GM18508 (cell line): ENCODE results near the gene ADAMTS13.
"Not testable (repeated sequence)": the region's sequence is repeated elsewhere in the genome, so short reads cannot be mapped to it uniquely, and the experiment has no call there.

Experiments
- ATAC-seq: cut with Tn5 transposase; IDR thresholded peaks from one replicate; pipeline ENCODE4 v1.9.1; 2021; ENCODE audit warnings: moderate number of reproducible peaks; ENCODE audit not compliant: insufficient read depth, unreplicated experiment

ADAMTS13 gene

DNA sequence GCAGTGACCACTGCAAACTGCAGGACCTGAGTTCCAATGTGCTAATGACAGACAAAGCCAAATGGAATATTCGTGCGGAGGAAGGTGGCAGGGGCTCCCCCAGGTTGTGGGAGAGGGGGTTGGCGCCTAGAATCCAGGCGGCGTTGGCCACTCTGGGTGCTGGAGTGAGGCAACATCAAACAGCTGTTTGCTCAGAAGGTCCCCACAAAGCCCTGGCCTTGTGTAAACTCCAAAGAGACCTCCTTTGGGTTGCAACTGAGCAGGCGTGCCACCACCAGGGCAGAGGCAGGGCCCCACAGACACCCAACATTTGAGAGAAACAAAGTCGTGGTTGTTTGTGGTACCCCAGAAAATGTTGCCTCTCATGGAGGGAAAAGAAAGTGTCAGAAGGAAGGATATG lies 31.5 kb upstream of the ADAMTS13 start:
- ATAC-seq: no peak

- not testable (repeated sequence) for ATAC-seq
These were observed 30.7 kb upstream of the ADAMTS13 start for GRCh38 chr9:133391449-133391848.

DNA sequence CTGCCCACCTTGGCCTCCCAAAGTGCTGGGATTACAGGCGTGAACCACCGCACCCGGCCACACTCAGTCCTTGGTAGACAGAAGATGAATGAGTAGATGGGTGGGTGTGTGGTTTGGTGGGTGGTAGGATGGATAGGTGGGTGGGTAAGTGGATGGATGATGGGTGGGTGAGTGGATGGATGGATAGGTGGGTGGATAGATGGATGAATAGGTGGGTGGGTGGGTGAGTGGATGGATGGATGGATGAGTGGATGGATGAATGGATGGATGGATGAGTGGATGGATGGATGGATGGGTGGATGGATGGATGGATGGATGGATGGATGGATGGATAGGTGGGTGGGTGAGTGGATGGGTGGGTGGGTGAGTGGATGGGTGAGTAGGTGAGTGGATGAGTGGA lies 29.9 kb upstream of the ADAMTS13 start:
- not testable (repeated sequence) for ATAC-seq

DNA sequence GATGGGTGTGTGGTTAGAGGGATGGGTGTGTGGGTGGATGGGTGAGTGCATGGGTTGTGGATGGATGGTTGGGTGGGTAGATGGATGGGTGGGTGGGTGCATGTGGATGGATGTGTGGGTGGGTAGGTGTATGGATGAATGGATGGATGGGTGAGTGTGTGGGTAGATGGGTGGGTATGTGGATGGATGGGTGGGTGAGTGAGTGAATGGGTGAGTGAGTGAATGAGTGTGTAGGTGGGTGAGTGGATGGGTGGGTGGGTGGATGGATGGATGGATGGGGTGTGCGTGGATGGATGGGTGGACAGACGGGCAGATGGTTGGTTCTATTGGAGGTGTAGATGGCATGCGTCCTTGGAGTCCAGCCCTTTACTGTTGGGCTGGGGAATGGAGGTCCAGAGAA lies 28.8 kb upstream of the ADAMTS13 start:
- no peak for ATAC-seq

DNA sequence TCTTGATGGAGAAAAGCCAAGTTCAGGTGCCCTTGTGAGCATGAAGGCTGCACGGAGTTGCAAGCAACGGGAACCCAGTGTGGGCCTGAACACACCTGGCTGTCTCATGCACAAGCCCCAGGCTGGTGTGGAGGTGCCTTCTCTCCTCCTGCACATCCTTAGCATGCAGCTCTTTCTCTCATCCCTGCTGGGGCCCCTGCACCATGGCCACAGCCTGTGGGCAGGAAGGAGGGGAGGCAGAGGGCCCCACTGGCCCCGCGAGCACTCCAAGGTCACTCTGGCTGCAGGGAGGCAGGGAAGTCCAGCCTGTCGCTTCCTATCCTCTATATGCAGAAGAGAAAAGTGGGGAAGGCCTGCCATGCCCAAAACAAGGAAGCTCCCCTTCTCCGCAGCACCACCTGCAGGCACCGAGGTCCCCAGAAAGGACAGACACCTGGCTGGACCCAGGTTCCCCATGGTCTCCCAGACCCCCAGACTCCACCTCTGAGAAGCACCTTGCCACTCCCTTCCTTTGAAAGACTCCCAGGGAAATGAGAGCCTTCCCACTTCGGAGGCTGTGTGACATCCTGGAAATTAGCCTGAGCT lies 27.4 kb upstream of the ADAMTS13 start:
- ATAC-seq: no peak

DNA sequence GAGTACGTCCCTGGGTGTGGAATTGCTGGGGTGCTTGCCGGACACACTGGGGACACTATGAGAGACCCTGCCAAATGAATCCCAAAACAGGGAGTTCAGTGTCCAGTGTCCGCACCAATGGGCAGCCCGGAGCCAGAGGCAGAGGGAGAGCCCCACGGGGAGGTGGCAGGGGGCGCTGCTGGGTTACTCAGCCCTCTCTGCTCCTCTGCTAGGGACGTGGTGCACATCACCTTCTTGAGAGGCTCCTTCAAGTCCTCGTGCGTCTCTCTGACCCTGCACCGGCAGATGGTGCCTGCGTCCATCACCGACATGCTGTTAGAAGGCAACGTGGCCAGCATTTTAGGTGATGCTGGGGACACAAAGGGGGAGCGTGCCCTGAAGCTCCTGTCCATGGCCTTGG lies 25.2 kb upstream of the ADAMTS13 start:
- ATAC-seq: no peak

- ATAC-seq: no peak
These were observed 24.8 kb upstream of the ADAMTS13 start for GRCh38 chr9:133397370-133397769.

DNA sequence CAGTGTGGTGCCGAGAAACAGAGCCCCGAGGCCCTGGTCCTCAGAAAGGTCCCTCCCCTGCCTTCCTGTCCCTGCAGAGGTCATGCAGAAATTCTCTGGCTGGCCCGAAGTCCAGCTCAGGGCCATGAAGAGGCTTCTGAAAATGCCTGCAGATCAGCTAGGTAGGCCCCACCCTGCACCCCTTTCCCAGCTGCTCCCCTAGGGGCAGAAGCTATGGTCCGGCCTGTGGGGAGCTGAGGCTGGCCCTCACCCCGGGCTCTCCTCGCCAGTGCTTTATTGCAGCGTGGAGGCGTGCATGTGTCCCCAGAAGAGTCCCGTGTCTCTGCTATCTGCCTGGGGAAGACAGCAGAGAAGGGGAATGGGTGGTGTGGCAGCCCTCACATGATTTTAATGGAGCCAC lies 24.3 kb upstream of the ADAMTS13 start:
- ATAC-seq: no peak

DNA sequence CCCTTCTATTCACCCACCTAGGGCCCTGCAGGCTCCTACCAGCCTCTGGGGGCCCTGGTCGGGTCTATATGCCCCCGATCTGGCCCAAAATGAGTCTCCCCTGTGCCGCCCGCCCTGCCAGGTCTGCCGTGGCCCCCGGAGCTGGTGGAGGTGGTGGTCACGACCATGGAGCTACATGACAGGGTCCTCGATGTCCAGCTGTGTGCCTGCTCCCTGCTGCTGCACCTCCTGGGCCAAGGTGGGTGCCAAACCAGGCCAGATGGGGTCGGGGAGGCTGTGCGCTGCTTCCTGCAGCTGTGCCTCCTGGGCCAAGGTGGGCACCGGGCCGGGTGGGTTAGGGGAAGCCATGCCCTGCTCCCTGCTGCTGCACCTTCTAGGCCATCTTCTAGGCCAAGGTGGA lies 21.9 kb upstream of the ADAMTS13 start:
- ATAC-seq: no peak

DNA sequence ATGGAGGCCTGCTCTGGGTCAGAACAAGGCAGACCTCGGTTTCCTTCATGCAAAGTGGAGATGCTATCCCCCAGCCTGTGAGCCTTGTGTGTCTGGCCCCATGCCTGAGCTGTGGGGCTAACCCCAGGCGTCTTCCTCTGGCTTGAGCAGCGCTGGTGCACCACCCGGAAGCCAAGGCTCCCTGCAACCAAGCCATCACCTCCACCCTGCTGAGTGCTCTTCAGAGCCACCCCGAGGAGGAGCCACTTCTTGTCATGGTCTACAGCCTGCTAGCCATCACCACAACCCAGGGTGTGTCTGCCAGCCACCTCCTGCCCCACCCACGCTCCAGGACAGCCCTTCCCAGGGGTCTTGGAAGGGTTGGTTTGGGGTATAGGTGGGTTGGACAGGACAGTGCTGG lies 20.6 kb upstream of the ADAMTS13 start:
- ATAC-seq: no peak

GRCh38 chr9:133402689-133403088 lies 19.5 kb upstream of the ADAMTS13 start:
- no peak for ATAC-seq

DNA sequence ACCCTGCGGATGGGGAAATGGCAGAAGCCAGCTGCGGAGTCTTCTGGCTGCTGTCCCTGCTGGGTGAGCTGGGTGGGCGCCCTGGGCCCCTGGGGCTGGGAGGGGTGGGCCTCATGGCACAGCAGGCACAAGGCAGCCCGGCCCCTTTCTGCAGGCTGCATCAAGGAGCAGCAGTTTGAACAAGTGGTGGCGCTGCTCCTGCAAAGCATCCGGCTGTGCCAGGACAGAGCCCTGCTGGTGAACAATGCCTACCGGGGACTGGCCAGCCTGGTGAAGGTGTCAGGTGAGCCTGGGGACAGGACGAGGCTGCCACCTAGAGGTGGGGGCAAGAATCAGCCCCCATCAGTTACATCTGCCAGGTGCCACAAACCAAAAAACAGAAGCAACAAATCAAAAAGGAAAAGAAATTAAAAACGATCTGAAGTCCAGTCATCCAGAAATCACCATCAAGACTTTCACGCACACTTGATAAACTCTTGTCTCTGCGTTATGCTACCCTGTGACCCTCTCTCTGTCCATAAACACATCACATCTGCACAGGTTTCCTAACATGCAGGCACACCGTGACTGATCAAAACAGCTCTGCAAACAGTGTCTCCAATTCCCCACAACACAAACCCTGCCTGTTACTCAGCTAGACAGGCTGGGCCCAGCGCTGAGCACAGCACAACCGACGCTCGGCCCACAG lies 18.3 kb upstream of the ADAMTS13 start:
- no peak for ATAC-seq

DNA sequence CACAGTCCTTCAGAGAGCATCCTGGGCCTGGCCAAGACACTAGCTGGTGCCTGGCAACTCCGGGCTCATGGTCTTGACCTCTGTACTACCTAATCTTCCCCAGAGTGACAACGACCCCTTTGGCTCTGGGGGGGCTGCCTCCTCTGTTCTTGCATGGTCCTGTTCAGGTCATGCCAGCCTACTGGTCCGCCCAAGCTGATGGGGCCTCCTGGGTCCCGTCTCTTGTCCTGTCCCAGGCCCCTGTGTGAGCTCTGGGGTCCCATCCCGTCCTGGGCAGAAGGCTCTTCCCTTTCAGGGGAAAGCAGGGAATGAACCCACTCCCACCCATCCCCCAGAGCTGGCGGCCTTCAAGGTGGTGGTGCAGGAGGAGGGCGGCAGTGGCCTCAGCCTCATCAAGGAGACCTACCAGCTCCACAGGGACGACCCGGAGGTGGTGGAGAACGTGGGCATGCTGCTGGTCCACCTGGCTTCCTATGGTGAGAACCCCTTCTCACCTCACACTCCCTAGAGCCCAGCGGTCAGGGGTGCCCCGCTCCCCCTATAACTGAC lies 17.6 kb upstream of the ADAMTS13 start:
- ATAC-seq: no peak

DNA sequence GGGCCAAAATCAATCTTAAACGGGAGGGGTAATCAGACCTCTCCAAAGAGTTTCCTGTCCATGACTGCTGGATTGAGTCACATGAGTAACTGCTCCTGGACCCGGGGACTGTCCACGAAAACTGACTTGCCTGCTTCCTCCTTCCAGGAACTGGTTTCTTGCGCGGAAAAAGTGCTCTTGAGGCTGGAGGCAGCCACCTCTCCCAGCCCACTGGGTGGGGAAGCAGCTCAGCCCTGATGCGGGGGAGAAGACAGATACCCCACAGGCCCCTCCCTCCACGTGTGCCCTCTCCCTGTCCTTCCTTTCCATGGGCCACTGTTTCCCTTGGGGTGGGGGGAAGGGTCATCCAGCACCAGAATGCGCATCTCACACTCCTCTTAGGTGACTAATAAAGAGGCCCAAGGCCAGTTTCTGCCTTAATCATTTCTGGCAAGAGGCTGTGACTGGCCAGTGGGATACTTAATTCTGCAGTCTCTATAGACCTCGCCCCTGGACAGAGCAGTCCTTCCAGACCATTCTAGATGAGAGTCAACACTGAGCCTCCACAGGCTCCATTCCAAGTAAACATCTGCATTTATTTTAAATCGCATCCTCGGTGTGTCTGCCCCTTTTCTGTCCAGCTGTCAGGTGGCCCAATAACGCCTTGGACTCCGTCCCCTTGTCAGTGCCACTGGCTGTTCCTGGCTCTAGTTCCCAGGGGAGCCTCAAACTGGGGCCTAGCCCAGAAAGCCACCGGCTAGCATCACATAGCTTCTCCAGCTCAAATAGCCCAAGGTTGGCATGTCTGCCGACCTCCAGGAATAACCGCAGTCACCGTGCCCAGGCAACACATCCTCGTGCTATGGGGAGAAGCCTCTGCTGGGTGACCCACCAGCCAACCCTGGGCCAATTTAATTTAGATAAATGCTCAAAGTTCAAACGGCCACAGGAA lies 16.4 kb upstream of the ADAMTS13 start:
- ATAC-seq: no peak

- no peak for ATAC-seq
These were observed 15.5 kb upstream of the ADAMTS13 start for GRCh38 chr9:133406480-133407307.

DNA sequence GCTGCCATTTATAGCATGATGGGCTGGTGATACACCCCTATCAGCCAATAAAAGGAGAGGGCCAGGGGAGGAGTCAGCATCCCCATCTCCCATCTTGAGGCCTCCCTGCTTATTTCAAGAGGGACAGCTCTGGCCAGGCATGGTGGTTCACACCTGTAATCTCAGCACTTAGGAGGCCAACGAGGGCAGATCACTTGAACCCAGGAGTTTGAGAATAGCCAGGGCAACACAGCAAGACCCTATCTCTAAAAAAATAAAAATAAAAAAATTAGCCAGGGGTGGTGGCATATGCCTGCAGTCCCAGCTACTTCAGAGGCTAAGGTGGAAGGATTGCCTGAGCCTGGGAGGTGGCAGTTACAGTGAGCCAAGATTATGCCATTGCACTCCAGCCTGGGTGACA lies 14.1 kb upstream of the ADAMTS13 start:
- ATAC-seq: no peak

DNA sequence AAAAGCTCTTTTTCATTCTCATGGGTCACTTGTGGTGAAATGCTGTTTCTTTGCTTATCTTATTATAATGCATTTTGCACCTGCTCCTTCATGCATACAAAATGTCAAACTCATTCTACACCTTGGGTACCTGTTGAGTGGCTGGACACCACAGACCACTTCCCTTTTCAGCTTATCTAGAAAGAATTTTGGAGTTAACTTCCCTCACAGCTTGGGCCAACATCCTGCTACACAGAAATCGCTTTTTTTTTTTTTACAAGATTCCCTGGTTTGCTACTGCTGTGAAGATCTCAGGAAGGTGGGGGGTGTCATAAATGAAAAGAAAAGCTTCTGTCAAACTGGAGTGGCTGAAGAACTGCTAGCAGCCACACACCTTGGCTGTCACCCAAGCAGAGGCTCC lies 7.0 kb upstream of the ADAMTS13 start:
- no peak for ATAC-seq

DNA sequence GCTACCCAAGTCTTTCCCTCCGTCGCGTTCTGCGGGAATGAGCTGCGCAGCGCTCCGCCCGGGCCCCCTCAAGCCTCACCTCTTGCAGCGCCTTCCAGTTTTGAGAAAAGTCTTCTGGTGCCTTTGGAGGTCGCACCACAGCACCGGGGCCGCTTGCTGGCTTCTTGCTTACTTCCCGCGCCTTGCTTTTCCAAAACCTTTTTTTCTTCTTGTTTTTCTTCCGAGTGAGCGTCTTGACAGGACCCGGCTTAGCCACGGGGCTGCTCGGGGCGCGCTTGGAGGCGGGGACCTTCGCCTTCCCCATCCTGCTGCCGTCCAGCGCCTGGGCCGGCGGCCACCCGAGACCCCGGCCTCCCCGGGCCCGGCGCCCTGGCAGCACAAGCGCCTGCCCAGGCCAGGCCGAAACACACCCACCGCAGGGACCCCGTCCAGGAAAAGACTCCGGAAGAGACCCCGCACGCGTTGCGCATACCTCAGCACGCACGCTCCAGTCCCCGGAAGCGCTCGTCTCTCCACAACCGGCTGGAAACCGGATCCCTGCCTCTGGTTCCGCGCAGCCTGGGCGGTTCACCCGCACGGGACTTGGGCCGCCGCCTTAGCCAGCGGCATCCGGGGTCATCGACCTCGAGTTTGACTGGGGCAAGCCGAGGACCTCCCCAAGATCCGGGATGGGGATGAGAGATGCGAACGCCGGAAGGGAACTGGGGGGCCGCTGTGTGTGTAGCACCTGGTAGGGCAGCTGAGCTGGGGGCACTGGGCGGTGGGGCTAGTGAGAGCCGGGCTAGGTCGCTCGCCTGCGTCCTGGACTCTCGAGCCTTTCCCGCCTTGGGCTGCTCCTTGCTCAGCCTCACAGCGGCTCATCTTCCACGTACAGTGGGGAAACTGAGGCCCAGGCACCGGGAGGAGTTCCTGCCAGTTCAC lies 4.4 kb upstream of the ADAMTS13 start, which contains the start of gene REXO4:
Gene REXO4 (minus strand): TSS at position 470 of the 921 bp plus-strand sequence. CDS start 166 bp downstream, at position 304.
- ATAC-seq: peak; percentile 39

DNA sequence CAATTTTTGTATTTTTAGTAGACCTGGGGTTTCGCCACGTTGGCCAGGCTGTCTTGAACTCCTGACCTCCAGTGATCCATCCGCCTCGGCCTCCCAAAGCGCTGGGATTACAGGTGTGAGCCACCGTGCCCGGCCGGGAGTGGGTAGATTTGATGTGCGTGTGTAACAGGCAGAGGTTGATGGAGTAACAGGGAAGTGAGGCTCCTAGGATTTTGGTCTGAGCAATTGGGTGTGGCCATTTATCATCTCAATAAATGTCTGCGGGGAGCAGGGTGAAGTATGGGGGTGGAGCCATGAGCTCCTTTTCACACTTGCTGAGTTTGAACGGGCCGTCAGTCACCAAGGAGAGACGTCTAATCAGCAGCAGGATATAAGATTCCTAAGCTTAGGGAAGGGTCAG lies 3.2 kb upstream of the ADAMTS13 start:
- ATAC-seq: no peak
